GM19438 (cell line): ENCODE results near the gene OR10G7.
A peak's percentile ranks its signal among the peaks of the same experiment; 100 is the strongest.

ENCODE experiments used
- ATAC-seq: cut with Tn5 transposase; IDR thresholded peaks from one replicate; pipeline ENCODE4 v1.9.1; 2021; ENCODE audit warnings: low read depth; ENCODE audit not compliant: unreplicated experiment

The OR10G7 gene

GRCh38 chr11:124041254-124041653 lies at the start of gene OR10G7:
OR10G7 (minus strand) TSS chr11:124041325; CDS start chr11:124039001, 2,324 bp downstream.
- no peak for ATAC-seq

DNA sequence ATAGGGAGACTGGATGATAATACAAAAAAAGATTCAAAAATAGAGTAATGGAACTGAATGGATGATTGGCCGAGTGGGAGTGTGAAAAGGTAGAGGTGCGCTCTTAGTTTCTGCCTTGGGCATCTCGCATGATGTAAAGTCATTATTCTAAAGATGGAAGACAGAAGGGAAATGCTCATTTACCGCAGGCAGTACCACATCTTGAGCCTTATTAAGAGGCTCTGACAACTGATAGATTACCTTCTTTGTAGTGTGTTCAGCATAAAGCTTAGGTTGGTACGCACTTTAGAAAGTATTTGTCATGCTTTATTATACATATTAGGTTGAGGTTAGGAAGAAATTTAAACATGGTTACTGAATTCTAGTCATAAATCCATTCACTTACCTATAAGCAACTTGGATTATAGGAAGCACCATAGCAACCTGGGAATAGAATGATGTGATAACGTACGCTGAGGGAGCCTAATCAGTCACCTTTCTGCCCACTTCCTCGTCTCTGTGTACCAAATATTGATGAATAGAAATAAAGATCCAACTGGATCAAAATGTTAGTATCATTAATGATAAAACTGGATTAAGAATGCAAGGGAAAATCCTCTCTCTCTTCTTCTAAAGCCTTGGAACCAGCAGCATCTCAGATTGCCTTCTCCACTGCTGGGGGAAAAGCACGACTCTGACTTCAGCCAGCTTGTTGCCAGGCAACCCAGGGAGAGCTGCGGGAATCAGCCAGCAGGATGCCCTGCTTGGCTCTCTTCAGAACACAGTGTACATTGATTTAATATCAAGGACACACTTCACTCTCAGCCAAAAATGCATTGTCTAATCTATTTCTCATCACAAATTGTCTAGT lies 45.1 kb upstream of the OR10G7 start:
- no peak for ATAC-seq

GRCh38 chr11:124085583-124085982 lies 44.5 kb upstream of the OR10G7 start:
- no peak for ATAC-seq

- no peak for ATAC-seq
Observed at GRCh38 chr11:124082371-124082770, 41.2 kb upstream of the OR10G7 start.

- no peak for ATAC-seq
Observed at GRCh38 chr11:124081483-124081882, 40.4 kb upstream of the OR10G7 start.

DNA sequence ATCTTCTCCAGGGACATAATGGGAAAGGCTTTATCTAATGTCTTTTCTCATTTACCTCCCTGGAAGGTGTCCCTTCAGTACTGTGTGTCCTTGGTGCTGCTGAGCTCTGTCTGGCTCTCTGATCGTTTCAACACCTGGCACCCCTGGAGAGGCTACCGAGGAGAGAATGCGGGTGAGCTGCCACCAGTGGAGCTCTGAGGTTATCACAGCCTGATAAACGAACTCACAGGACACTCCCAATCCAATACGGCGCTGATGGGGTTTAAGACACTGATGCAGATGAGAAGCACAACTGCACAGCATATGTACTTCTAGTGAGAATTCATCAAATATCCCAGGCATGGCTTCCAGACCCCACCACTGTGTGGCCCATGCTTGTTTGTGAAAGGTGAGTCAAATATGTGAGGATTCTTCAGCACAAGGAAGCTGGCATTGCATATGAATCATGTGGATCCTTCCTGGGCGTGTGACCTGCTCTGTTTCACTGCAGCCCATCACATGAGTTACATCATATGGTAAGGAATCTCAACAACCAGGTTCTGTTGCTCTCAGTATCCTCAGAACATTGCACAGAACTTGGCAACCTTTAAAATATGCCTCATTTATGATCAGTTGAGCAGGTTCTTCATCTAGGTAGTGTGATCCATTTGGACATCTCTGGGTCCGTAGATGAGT lies 39.3 kb upstream of the OR10G7 start:
- ATAC-seq: no peak

DNA sequence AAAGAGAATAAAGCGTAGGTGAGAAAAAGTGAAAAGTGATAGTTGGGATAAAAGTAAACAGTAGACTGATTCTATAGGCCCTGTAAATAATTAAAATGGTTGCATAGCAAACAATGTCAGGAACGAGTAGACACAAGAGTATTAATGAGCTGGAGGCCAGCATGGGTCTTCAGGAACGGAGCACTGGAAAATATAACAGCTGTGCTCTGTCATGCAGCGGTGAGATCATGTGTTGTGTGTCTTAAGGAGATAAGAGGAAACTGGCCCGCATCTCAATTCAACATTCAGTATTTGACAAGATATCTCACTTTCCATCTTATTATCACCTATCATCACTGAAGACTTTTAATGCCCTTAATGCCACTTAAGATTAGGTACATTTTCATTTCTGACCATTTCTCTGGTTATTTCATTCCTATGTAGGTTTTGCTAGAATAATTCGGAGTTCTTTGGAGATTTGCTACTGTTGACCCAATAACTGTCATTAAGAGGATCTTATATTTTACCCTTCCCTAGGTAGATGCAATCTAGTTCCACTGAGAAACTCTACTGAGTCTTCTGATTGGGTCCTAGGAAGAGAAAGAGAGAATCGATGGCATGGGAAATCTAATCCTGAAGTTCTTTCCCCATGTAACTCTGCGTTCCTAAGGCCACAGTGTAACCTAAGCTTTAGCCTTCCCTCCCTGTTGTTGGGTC lies 38.7 kb upstream of the OR10G7 start:
- no peak for ATAC-seq

DNA sequence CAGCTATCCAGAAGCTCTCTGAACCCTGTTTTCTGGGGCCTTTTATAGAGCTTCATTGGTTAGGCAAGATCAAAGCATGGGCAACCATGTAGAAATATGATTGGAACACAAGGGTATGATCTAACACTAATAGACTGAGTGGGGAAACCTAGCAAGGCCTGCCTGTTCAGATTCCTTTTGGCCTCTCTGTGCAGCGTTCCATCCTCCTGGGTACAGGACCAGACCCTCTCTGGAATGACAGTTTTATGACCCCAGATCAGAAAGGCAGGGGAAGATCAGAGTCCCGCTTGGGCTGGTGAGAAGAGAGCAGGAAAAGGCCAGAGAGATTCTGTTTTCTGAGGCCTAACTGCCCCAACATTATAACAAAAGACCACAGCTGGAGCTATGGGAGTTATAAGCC lies 37.5 kb upstream of the OR10G7 start:
- no peak for ATAC-seq

DNA sequence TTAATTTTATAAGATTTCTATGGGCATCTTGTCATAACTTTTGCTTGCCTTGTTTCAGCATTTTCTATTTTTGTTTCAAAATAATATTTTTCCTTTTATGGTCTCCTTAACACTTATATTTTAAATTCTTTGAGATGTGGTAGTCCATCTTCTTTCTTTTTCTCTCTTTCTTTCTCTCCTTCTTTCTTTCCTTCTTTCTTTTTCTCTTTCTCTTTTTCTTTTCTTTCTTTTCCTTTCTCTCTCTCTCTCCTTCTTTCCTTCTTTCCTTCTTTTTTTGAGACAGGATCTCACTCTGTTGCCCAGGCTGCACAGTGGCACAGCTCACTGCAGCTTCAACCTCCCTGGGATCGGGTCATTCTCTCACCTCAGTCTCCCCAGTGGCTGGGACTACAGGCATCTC lies 36.1 kb upstream of the OR10G7 start:
- ATAC-seq: no peak

- ATAC-seq: peak; percentile 46
Observed at GRCh38 chr11:124075841-124076651, 34.9 kb upstream of the OR10G7 start.

GRCh38 chr11:124075492-124075840 lies 34.3 kb upstream of the OR10G7 start:
- no peak for ATAC-seq

- ATAC-seq: no peak
Observed at GRCh38 chr11:124074554-124074953, 33.4 kb upstream of the OR10G7 start.

GRCh38 chr11:124072147-124072546 lies 31.0 kb upstream of the OR10G7 start:
- ATAC-seq: no peak

- no peak for ATAC-seq
Observed at GRCh38 chr11:124071623-124071948, 30.5 kb upstream of the OR10G7 start.

DNA sequence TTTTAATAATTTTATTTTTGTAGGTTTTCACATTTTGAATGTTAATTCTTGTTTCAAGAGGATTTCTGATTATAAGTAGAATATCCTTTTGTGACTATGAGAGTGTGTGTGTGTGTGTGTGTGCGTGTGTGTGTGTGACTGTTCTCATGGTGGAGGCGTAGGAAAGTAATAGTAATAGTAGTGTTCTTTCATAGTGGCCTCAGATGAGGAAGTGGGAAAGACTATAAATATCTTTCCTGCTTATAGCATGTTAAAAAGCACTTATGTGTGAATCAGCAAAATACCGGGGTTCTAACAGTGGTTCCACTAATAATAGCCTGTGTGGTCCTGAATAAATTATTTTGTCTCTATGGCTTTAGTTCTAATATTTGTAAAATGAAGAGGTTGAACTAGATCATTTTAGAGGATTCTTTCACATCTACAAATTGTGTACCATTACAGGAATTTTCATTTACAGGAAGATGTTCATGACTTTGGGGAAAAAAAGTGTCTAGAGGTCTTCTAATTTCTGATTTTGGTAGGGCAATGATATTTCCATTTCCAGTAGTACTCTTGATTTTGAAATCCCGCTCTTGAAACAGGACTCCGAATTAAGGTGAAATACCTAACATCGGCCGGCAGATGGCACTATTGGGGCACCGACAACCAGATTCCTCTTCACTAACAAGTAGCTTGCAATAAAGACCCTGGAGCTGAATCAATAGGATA lies 29.9 kb upstream of the OR10G7 start:
- peak; percentile 80 for ATAC-seq

DNA sequence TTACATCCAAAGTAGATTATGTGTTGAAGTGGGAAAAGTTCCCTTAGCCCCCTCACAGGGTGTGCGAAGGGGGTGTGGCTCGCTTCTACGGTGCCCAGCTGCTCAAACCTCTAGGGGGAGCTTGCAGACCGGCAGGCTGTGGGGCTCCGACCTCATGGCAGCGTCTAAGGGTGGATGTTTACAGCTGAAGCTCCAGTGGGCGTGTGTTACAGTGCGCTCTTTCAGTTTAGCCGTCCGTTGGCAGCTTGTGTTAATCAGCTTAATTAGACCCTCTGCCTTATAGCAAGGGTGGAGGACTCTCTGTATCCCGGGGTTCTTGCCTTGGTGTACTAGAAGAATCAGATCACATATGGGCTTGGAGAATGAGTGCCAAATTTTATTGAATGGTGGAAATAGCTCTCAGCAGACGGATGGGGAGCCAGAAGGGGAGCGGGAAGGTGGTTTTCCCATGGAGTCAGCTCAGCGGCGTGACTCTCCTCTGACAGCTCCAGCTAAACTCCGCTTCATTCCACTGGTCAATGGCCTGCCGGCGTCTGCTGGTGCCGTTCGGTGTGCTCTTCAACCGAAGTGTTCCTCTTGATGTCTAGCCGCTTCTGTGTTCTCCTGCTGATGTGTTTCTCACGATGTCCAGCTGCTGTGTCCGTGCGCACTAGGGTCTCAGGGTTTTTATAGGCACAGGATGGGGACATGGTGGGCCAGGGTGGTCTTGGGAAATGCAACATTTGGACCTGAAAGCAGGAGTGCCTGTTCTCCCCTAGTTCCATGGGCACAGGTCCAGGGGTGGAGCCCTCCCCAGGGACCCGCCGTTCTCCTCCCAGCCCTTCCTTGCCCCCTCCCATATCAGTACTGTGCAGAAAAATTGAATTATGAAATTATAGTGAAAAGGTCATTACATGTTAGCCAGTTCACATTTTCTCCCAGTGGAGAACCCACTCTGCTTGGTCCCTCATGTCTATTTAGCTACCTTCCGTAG lies 28.6 kb upstream of the OR10G7 start:
- ATAC-seq: peak; percentile 78

DNA sequence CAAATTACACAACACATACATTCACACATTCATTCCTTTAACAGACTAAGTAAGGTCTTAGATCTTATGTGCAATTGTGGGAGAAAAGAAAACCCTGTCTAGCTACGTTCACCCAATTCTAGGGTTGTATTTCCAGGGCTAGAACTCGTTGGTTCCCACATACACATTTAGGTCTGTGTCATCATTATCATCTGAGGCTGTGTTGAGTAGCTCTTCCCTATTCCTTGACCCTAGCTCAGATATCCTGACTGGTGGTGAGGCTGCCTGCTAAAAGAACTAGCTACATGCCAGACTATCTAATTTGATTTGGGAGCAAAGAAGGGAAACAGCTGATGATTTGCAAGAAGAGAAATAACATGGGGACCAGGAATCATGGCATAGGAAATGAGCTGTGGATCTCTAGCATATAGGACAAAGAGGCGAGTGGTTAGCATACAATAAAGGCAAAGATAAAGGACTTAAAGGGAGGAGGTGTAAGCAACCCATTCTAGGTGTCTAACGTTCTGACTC lies 27.5 kb upstream of the OR10G7 start:
- ATAC-seq: no peak

GRCh38 chr11:124052966-124053365 lies 11.8 kb upstream of the OR10G7 start:
- no peak for ATAC-seq

GRCh38 chr11:124050748-124051147 lies 9.6 kb upstream of the OR10G7 start:
- ATAC-seq: no peak
